ENCODE measurements around the gene SMIM26.
"Not testable (repeated sequence)": the region's sequence is repeated elsewhere in the genome, so short reads cannot be mapped to it uniquely, and the experiment has no call there.

The SMIM26 gene, protein sequence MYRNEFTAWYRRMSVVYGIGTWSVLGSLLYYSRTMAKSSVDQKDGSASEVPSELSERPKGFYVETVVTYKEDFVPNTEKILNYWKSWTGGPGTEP

DNA sequence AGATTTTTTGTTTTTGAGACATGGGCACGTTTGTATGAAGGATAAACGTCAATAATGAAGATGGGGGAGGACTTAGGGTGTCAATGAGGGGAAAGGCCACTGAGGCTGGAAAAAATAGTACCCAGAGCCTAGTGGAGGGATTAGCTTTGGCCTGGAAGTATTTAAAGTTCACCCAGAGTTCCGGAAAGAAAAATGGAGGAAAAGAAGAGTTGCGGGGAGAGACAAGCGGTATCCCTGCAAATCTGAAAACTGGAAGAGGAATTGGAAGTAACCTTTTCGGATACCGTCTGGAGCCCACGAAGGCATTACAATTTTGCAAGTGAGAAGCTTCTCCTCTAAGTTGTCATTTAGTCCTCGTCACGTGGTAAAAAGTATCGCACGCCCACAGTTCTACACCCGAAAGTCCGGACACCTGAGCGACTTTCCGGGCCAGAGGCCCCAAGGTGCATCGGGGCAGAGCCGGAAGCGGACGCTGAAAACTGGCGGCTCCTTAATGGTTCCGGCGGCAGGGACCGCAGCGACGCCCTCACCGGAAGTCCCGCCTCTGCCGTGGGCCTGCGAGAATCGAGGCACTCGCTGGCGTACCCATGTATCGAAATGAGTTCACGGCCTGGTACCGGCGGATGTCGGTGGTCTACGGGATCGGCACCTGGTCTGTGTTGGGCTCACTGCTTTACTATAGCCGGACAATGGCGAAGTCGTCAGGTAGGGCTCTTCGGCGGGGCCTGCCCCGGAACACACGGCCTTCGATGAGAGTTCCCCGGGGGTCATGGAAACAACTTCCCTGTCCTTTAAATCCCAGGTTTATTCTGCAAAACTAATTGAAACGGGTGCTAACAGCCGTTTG, at the start of gene SMIM26:
TSS of gene SMIM26 (plus strand) at position 541 of the 847 bp plus-strand sequence. CDS start at position 588, 47 bp downstream.
- peak; percentile 95 for DNase-seq

DNA sequence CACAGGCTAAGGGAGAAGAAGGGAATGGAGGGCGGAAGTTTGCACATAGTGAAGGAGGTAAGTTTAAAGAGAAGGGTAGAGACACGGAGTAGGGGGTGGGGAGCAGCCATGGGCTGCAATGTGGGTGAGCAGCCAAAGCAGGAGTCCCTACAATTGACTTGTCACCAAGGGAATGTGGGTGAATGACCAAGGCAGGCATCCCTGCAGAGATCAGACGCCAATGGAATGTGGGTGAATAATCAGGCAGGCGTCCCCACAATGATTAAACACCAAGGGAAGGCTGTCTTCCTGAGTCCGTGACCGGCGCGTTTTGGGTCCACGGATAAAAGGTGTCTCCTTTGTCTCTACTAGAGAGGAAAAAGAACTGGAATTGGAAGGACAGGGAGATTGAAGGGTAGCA, 45.2 kb upstream of the SMIM26 start:
- not testable (repeated sequence) for DNase-seq

DNA sequence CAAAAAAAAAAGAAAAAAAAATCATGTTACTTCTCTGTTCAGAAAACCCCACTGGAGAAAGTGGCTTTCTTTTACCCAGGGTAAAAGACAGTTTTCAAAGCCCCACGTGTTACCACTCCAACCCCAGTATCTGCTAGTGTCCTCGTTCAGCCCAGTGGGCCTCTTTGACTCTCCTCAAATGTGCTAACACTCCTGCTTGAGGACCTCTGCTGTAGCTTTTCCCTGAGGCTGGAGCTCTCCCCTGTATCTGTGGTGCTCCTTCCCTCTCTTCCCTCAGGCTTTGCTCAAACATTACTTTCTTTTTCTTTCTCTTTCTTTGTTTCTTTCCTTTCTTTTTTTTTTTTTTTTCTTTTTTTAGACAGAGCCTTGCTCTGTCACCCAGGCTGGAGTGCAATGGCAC, 44.2 kb upstream of the SMIM26 start:
- no peak for DNase-seq

DNA sequence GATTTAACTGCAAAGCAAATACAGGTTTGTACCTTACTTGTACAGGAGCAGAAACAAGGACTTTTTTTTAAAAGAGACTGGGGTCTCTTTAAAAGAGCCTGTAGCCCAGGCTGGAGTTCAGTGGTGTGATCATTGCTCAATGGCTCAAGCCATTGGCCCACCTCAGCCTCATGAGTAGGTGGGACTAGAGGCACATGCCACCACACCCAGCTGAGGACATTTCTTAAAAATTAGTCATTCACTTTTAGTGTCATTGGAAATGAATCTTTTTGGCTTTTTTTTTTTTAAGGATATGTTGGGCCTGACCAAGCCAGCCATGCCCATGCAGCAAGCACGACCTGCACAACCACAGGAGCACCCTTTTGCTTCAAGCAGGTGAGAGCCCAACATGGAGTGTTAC, 42.6 kb upstream of the SMIM26 start:
- DNase-seq, result no peak

DNA sequence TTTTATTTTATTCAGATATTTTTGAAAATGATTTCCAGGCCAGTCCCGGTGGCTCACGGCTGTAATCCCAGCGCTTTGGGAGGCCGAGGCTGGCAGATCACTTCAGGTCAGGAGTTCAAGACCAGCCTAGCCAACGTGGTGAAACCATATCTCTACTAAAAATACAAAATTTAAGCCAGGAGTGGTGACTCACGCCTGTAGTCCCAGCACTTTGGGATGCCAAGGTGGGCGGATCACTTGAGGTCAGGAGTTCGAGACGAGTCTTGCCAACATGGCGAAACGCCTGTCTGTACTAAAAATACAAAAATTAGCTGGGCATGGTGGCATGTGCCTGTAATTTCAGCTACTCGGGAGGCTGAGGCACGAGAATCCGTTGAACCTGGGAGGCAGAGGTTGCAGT, 40.5 kb upstream of the SMIM26 start:
- not testable (repeated sequence) for DNase-seq

DNA sequence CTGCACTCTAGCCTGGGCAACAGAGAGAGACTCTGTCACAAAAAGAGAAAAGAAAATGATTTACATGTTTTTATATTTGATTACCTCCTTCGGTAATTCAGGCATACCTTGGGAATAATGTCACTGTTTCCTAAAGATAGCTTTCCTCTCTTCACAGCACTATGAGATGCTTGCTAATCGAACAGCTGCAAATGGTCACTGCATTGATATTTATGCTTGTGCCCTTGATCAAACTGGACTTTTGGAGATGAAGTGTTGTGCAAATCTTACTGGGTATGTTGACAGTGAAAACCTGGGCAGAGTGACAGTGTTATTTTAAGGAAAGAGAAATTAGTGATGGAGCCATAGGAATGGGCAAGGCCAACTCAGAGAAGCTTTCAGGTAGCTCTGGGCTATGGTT, 39.9 kb upstream of the SMIM26 start:
- no peak for DNase-seq

DNA sequence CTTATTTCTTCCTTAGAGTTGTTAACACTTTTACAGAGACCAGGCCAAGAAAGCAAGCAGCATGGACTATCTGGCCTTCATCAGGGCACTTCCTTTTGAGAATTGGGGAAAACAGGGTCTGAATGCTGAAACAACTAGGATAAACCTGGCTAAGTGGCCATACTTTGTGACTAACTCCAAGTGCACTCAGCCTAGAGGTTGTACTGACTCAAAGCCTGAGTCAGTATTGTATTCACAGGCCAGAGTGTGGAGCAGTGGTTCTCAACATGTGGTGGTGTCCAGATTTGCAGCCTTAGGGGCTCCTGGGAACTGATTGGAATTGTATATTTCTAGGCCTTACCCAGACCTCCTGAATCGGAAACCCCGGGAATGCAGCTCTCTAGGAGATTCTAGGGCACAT, 39.4 kb upstream of the SMIM26 start:
- no peak for DNase-seq

DNA sequence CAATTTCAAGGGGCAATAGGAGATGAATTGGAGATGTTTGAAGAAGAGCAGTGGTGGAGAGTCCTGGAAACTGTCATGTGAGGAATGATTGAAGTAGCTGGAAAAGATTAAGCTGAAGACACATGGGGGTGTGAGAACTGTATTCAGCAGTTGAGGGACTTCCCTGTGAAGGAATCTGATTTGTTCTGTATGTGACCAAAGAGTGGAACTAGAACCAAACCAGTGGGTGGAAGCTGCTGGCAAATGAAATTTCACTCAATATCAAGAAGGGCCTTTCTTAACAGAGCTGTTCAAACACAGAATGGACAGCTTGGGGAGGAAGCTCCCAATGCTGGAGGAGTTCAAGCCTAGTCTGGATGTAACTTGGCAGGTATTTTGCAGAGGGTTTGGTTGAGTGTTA, 38.2 kb upstream of the SMIM26 start:
- DNase-seq, result no peak

DNA sequence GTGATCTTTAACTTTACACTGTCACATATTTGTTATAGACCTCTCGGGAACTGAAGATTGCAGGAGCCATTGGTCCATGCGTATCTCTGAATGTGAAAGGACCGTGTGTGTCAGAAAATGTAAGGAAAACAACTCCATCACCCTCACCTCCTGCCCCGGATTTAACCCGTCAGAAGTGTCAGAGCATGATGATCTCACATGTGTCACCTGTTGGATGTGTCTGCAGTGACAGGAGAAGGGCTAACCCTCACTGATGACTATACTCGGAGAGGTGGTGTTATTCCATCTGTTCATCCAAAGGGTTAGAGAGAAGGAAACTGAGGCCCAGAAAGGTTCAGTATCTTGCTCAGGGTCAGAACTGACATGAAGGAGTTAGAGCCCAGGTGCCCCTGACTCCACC, 34.6 kb upstream of the SMIM26 start:
- no peak for DNase-seq

DNA sequence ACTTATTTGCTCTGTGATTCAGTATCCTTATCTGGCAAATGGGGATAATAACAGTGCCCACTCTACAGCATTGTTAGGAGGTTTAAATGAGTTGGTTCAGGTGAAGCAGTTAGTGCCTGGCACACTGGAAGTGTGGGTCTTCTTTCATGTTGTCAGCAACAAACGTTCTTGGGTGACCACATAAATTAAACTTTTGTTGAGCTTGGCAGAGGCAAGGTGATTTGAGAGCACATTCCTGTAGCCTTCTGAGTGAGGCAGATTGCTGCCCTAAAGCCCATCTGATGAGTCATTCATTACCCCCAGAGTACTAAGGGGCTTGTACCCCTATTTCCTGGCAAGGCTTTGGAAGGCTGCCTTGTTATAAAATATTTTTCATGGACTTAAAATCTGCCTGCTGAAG, 33.7 kb upstream of the SMIM26 start:
- DNase-seq, result no peak

DNA sequence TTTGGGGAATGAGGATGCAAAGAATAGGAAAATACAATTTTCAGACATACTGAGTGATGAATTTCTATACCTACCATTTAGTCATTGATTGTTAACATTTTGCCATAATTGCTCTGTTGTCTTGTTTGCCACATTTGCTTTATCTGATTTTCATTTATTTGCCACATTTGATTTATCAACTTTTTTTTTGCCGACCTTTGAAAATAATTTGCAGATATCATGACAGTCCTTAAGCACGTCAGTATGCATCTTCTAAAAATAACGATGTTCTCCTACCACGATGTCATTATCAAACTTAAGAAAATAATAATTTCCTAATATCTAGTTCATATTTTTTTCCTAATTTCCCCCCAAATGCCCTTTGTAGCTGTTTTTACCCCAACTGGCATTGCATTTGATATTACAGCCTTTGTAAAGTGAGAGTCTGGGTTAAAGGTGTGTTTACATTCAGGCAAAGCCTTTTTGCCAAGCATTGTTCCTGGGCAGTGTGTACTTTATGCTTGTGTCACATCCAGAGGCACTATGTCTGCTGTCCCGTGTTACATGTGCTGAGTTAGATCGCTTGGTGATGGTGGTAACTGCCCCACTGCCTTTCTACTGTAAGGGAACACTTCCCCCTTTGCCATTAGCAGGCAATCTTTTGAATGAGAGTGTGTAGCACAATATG, 33.1 kb upstream of the SMIM26 start:
- no peak for DNase-seq

DNA sequence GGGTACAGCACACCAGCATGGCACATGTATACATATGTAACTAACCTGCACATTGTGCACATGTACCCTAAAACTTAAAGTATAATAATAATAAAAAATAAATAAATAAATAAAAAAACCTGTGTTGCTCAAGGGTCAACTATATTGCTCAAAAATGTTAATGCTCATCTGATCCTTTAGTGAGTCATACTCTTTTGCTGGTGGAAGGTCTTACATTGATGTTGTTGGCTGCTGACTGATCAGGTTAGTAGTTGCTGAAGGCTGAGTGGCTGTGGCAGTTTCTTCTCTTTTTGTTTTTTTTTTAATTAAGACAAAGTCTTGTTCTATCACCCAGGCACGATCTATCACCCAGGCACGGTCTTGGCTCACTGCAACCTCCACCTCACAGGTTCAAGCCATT, 29.6 kb upstream of the SMIM26 start:
- DNase-seq, result no peak

DNA sequence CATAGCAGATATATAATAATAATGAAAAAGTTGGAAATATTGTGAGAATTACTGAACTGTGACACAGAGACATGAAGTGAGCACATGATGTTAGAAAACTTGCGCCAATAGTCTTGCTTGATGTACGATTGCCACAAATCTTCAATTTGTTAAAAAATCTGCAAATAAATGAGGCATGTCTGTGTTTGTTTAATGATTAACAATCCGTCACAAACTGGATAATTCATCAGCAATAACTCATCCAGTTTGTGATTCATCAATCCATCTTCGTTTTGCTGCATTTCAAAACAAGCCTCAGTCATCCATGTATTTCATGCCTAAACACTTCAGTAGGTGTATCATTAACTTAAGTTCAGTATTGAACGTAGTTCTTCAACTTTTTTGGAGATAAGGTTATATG, 25.5 kb upstream of the SMIM26 start:
- DNase-seq, result no peak

DNA sequence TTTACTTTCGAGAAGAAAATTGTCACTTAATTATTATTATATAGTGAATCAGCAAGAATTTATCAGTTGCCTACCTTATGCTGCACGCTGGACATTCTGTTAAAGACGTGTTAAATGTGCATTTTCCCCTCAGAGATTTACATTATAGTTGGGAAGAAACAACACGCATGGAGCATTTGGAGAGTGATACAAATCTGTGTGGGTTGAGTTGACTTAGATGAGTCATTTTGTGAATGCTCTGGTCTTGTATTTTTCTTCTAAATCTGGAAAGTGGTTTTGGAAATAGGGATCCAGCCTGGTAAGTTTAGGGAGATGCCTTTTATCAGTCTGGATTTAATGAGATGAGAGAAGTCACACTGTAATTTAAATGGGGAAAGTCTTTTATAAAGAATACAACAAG, 24.0 kb upstream of the SMIM26 start:
- no peak for DNase-seq

DNA sequence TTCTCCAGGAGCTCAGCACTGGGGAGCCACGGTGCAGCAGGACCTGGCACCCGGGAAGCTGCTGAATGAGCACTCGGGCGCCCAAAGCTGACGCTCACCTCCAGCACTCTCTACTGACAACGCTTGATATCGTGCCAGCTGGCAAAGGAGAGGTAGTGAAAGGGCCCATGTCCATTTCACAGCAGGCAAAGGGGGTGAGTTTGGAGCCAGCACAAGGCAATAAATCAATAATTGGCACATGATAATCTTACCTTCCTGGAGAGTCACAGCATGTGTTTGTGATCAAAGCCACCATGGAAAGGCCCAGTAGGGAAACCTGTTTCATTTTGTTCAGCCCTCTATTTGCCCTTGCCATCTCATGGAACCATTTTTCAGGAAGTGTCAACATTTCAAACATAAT, 23.3 kb upstream of the SMIM26 start:
- DNase-seq, result no peak

DNA sequence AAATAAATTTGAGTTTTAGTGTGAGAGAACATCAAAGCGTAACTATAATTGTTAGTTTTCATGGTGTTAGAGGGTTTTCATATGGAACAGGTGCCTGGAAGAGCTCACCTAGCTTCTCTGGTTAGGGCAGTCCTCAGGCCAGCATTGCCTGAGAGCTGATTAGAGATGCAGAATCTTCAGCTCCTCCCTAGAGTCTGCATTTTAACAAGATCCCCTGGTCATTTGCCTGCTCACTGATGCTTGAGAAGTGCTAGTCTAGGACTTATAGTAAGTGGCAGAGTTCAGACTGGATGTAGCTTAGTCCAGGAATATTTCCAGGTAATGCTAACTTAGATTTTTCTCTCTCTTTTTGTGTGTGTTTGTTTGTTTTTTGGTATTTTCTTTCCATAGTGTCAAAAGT, 21.7 kb upstream of the SMIM26 start:
- DNase-seq, result no peak

DNA sequence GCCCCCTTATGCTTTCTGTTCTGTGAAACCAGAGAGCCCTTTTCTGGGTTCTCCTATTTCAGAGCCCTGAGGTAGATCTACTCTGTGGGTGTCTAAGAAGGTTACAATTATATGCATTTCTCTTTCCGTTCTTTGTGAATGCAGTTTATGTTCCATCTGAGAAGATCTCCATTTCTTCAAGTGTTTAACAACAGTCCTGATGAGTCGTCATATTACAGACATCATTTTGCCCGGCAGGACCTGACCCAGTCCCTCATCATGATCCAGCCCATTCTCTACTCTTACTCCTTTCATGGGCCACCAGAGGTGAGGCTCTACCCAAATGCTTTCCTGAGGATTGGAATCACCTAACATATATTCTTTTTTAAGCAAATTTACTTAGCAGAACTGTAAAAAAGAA, 18.8 kb upstream of the SMIM26 start:
- DNase-seq, result no peak

DNA sequence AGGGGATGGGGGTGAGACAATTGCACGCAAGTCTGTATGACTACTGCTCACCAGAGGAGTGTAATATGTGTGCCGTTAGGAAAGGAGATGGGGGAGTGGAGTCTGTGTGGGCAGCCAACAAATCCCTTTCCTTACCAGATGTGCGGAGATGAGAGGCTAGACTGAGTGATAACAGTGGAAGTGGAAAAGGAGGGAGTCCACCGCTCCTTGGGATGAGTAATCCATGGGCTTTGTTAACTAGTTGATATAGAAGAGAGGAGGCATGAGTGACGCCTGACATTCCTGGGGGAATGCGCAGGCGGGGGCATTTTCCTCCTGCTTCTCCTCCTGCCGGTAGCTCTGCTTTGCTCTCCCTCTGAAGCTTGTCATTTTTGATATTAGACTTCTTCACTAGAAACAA, 13.5 kb upstream of the SMIM26 start:
- DNase-seq, result no peak

DNA sequence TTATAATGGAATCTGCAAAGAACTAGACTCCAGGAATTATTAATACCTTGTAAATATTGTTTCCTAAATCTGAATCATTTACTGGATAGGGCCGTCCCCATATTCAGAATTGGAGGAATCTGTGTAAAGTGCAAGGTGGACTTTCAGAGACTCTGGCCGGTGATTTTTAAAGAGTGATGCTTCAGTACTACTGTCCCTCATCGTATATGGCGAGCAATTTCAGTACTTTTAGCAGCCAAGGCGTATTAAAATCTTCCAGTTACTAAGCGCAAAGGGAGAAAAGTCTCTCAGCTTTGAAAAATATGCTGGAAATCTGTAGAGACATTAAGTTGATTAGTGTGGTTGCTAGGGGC, 483 bp downstream of the SMIM26 start:
- DNase-seq, result no peak

DNA sequence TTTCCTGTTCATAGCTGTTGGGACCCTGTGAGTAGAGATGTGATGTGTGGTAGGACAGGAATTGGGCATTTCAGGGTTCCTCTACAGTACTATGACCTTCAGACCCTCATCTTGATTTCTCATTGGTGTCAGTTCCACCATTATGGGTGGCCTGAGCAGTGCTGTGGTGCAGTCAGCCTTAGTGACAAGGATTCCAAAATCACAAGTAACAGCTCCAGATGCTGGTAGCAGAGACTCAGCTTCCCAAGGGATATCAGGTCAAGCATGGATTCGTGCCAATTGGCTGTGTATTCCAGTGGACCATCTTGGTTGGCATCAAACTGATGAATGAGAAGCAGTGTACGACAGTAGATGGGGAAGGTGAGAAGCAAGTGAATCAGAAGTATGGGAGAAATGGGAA, 3.8 kb downstream of the SMIM26 start:
- DNase-seq, result no peak

DNA sequence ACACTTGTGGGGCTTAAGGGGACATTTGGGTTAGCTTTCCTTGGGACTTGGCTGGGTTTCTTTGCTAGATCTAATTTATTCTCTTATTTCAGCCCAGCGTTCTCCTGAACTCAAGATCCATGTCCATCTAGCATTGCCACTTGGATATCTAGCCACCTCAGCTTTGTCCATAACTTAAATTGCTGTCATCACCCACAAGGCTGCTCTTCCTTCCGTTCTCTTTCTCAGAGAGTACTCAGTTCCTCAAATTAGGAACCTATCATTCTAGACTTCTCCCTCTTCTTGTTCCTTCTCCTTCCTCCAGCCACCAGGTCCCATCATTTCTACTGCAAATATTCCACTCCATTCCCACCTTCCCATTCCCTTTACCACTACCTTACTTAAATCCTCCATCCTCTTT, 4.3 kb downstream of the SMIM26 start:
- no peak for DNase-seq

DNA sequence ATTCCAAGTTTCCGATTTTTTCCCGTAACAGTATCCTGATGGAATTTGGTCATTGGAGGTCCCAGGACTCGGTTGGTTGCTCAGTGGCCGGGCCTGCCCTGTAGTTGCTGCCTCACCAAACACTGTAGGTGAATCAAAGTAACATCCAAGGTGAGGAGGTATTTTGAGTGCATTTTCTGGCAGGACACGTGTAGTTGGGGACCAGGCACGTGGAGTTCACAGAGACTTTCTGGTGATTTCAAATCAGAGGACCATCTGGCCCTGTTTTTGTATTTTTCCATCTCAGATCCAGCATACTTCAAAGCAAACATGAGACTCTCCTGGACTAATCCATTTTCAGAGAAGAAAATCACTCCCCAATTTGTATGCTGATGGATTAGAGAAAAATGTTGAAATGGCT, 10.7 kb downstream of the SMIM26 start:
- DNase-seq, result no peak

DNA sequence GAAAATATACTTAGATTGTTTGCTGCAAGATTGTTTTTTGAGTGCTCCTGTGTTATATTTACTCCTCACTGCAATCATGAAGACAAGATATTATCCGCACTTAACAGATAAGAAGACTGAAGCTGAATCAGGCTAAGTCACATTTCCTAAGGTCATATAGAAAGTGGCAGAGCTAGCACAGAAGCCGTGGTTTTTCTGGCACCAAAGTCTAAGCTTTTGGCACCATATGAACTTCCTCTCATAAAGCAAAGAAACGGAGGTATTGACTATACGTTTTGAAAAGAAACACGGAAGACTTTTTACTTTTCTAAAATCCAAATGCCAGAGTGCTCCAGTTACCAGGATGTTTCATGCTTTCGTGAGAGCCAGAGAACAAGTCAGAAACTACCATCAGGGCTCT, 11.3 kb downstream of the SMIM26 start:
- no peak for DNase-seq

DNA sequence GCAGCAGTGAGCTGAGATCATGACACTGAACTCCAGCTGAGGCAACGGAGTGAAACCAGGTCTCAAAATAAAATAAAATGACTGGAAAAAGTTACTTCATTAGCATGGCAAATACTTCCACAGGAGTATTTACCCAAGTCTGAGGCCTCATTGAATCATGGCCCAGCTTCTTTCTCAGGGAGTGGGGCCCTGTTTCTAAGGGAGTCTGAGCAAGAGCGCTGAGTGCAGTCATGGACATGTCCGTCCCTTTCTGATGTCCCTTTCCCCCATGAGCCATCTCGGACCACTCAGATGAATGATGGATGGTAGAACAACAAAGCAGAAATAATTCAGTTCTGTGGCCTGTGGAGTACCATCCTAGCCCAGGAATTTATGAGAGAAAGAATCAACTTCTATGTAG, 12.8 kb downstream of the SMIM26 start:
- DNase-seq, result no peak

DNA sequence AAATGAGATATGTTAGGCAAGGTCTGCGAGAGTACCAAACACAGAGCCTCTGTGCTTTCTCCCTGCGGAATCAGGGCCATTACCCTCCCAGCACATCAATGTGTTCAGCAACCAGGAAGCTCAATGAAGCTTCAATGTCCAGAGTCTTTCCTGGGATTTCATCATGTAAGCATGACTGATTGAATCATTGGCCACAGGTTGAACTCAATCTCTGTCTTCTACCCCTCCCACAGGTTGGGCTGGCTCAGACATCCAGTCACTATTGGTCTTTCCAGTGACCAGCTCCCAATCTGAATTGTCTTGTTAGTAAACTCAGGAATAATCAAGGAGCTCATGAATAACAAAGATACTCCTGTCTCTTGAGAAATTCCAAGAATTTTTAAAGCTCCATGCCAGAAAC, 17.9 kb downstream of the SMIM26 start:
- DNase-seq, result no peak

Data from stimulated activated CD4-positive, alpha-beta T cell treated with anti-CD3 and anti-CD28 coated beads, Interleukin-2, amount 100 ng/mL, for 24 hours (primary cell).